IPS-NIHi7 (cell line): Measurements from ENCODE around the gene DLGAP4.
A peak's percentile ranks its signal among the peaks of the same experiment; 100 is the strongest.

Experiments used
- DNase-seq: peaks from one replicate; pipeline ENCODE4 v3.0.0; 2012; ENCODE audit warnings: mixed read lengths; ENCODE audit errors: extremely low spot score

The DLGAP4 gene

GRCh38 chr20:36333841-36334240 is 27.7 kb downstream of the DLGAP4 start:
- no peak for DNase-seq

- DNase-seq: no peak
Measured at GRCh38 chr20:36334281-36335205, 28.4 kb downstream of the DLGAP4 start.

- DNase-seq: no peak
Measured at GRCh38 chr20:36335206-36335870, 29.2 kb downstream of the DLGAP4 start.

- DNase-seq: no peak
Measured at GRCh38 chr20:36336204-36336603, 30.1 kb downstream of the DLGAP4 start.

- no peak for DNase-seq
Measured at GRCh38 chr20:36336954-36337704, 31.0 kb downstream of the DLGAP4 start.

- no peak for DNase-seq
Measured at GRCh38 chr20:36337886-36338285, 31.7 kb downstream of the DLGAP4 start.

GRCh38 chr20:36339646-36340592 is 33.8 kb downstream of the DLGAP4 start:
- peak; percentile 55 for DNase-seq

- no peak for DNase-seq
Measured at GRCh38 chr20:36340593-36340990, 34.5 kb downstream of the DLGAP4 start.

GRCh38 chr20:36341331-36342020 is 35.3 kb downstream of the DLGAP4 start:
- DNase-seq: no peak

GRCh38 chr20:36342331-36343120 is 36.4 kb downstream of the DLGAP4 start:
- no peak for DNase-seq

- no peak for DNase-seq
Measured at GRCh38 chr20:36343641-36344040, 37.5 kb downstream of the DLGAP4 start.

GRCh38 chr20:36344517-36345132 is 38.5 kb downstream of the DLGAP4 start:
- DNase-seq: peak; percentile 91

- no peak for DNase-seq
Measured at GRCh38 chr20:36346256-36346655, 40.1 kb downstream of the DLGAP4 start.

- DNase-seq: no peak
Measured at GRCh38 chr20:36349384-36350170, 43.4 kb downstream of the DLGAP4 start.

- no peak for DNase-seq
Measured at GRCh38 chr20:36350439-36350838, 44.3 kb downstream of the DLGAP4 start.

GRCh38 chr20:36351937-36352336 is 45.8 kb downstream of the DLGAP4 start:
- DNase-seq: no peak

GRCh38 chr20:36352843-36353553 is 46.9 kb downstream of the DLGAP4 start:
- peak; percentile 70 for DNase-seq

- no peak for DNase-seq
Measured at GRCh38 chr20:36353740-36354139, 47.6 kb downstream of the DLGAP4 start.
